ENCODE measurements around the gene DMAC2L.

The DMAC2L gene

GRCh38 chr14:50366115-50366514, 54.0 kb downstream of the DMAC2L start:
- no peak for DNase-seq
- intact Hi-C loops (cut with DNase I) = no loop called here

GRCh38 chr14:50366589-50366988, 54.5 kb downstream of the DMAC2L start:
- DNase-seq = no peak
- intact Hi-C loops (cut with DNase I) = no loop called here

GRCh38 chr14:50371546-50371945, 59.4 kb downstream of the DMAC2L start:
- no peak for DNase-seq
- intact Hi-C loops (cut with DNase I) = no loop called here

DNA sequence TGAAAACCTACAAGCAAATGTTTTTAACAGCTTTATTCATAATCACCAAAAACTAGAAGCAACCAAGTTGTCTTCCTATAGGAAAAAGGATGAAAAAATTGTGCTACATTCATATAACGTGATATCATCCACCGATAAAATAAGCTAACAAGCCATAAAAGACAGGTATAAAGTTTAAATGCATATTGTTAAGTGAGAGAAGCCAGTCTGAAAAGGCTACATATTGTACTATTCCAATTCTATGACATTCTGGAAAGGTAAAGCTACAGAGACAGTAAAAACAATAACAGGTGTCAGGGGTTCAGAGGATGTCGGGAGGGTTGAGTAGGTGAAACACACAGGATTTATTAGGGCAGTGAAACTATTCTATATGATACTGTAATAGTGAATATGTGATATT, 61.8 kb downstream of the DMAC2L start:
- intact Hi-C loops (cut with DNase I) = no loop called here
- DNase-seq = no peak

DNA sequence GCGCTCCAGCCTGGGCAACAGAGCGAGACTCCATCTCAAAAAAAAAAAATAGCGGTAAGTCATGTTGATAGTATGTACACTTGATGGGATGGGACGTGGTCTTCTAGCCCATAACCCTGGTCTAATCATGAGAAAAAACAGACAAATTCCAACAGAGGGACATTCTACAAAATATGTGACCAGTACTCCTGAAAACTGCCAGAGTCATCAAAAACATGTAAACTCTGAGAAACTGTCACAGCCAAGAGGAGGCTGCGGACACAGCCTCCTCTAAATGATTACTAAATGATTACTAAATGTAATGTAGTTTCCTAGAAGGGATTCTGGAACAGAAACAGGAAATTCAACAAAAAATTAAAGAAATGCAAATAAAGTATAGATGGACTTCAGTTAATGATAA, 63.6 kb downstream of the DMAC2L start:
- intact Hi-C loops (cut with DNase I) = no loop called here
- DNase-seq = no peak
